Fibroblast of lung (primary cell): ENCODE results near the gene MAP1LC3B2. TPM values are rescaled to one million over a fixed set of nuclear protein-coding genes. Genes with fewer than 3 reads are reported as not detected.

Experiments used
- DNase-seq, 2 donors: peaks; one replicate each; pipeline versions ENCODE4 v3.0.0 to v3.0.0-alpha.2; 2010; ENCODE audit warnings: low read depth in 2 of 2
- H2AFZ ChIP-seq: 2 replicates; pipeline ENCODE4 v1.5.1; 2012; ENCODE audit warnings: low read length, control low read depth, inconsistent platforms
- H3K27ac ChIP-seq: 2 replicates; pipeline ENCODE4 v1.5.1; 2011; ENCODE audit warnings: low read length, control low read depth; ENCODE audit not compliant: insufficient read depth
- H3K27me3 ChIP-seq: 2 replicates; pipeline ENCODE4 v1.5.1; 2011; ENCODE audit warnings: mild to moderate bottlenecking, low read length; ENCODE audit not compliant: control insufficient read depth, insufficient read depth
- H3K36me3 ChIP-seq: 2 replicates; pipeline ENCODE4 v1.5.1; 2011; ENCODE audit warnings: low read length; ENCODE audit not compliant: control insufficient read depth, insufficient read depth
- H3K4me1 ChIP-seq: 2 replicates; pipeline ENCODE4 v1.5.1; 2011; ENCODE audit warnings: low read length; ENCODE audit not compliant: control insufficient read depth, insufficient read depth; ENCODE audit errors: extremely low read depth
- H3K4me2 ChIP-seq: 2 replicates; pipeline ENCODE4 v1.5.1; 2011; ENCODE audit warnings: low read length, control low read depth; ENCODE audit not compliant: insufficient read depth; ENCODE audit errors: extremely low read depth
- H3K4me3 ChIP-seq, 4 experiments: fragments of 200-600 bp in 1 of 4; sonication (generic) in 1 of 4; replicated peaks in 1 of 4; 2 replicates each; pipeline ENCODE4 v1.5.1; 2011 to 2016; ENCODE audit warnings: low read length in 4 of 4, low read depth in 3 of 4, mild to moderate bottlenecking in 3 of 4, control low read depth in 2 of 4, inconsistent platforms in 1 of 4, mixed read lengths in 1 of 4; ENCODE audit not compliant: insufficient read depth in 1 of 4; ENCODE audit errors: control extremely low read depth in 1 of 4
- H3K79me2 ChIP-seq: 2 replicates; pipeline ENCODE4 v1.5.1; 2012; ENCODE audit warnings: mild to moderate bottlenecking, low read length, inconsistent platforms; ENCODE audit not compliant: control insufficient read depth, insufficient read depth
- H3K9ac ChIP-seq: 2 replicates; pipeline ENCODE4 v1.5.1; 2011; ENCODE audit warnings: mild to moderate bottlenecking, low read length, control low read depth; ENCODE audit not compliant: insufficient read depth
- H3K9me3 ChIP-seq: 2 replicates; pipeline ENCODE4 v1.5.1; 2012; ENCODE audit warnings: low read depth, low read length; ENCODE audit not compliant: control insufficient read depth, insufficient read depth
- H4K20me1 ChIP-seq: 2 replicates; pipeline ENCODE4 v1.5.1; 2011; ENCODE audit warnings: low read length; ENCODE audit not compliant: control insufficient read depth, insufficient read depth; ENCODE audit errors: extremely low read depth
- EZH2 ChIP-seq: IDR thresholded peaks from 2 replicates; pipeline ENCODE4 v1.5.1; 2012; ENCODE audit warnings: low read length, control low read depth, mild to moderate bottlenecking; ENCODE audit errors: missing control alignments
- polyA plus RNA-seq, 2 donors: library from polyadenylated mRNA; depleted of rRNA in 1 of 2; stranded (reverse) in 1 of 2; unstranded in 1 of 2; fragments of >200 nt; gene quantifications; 2 replicates each; pipeline ENCODE4 v1.2.1, GENCODE V29; 2011 to 2012; ENCODE audit warnings: missing spikeins in 1 of 2
- total RNA-seq: library from RNA; depleted of rRNA; stranded (reverse); fragments of >200 nt; gene quantifications from 2 replicates; pipeline ENCODE4 v1.2.1, GENCODE V29; 2014
- TF ChIP-seq, protein P1 (sequence below), 2 donors: IDR thresholded peaks in 1 of 2; conservative IDR thresholded peaks in 1 of 2; 1 replicate in 1 of 2; 2 replicates in 1 of 2; pipeline ENCODE4 v1.5.1; 2011 to 2012; ENCODE audit warnings: low read length in 2 of 2, control low read depth in 1 of 2, inconsistent platforms in 1 of 2, low read depth in 1 of 2, mild to moderate bottlenecking in 1 of 2

Gene MAP1LC3B2
- total and polyA plus RNA-seq, 2 donors (not counting 1 experiment from before 2014, with no cell fraction given) = 1.2 TPM

DNA sequence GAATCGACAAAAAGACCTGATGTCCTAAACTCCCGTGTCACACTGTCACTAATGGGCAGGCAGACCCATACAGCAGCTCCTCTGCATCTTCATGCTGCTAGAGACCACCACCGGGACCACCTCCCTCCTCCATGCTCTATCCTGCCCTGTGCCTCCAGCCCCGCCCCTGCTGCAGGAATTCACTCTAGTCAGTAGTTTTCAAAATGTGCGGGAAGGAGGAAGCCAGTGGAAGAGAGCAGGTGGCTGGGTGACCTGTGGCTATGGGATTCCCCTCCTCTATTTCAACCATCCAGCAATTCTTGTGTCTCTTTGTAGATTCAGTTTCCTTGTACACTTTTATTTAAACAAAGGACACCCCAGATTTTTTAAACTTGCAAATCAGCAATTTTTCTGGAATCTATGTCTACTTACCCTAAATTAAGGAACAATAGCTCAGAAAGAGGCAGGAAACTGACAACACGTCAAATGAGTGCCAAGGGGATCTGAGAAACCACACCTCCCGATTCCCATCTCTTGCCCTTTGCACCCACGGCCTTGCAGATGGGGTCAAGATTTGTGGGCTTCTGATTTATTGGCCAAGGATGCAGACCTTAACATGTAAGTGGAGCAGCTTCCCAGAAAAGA lies 20.4 kb upstream of the MAP1LC3B2 start:
- H2AFZ ChIP-seq = no peak overlapping the region
- H3K79me2 ChIP-seq = no peaks in the 10 kb centered on the region
- DNase-seq = no peak
- TF ChIP-seq, protein P1, sequence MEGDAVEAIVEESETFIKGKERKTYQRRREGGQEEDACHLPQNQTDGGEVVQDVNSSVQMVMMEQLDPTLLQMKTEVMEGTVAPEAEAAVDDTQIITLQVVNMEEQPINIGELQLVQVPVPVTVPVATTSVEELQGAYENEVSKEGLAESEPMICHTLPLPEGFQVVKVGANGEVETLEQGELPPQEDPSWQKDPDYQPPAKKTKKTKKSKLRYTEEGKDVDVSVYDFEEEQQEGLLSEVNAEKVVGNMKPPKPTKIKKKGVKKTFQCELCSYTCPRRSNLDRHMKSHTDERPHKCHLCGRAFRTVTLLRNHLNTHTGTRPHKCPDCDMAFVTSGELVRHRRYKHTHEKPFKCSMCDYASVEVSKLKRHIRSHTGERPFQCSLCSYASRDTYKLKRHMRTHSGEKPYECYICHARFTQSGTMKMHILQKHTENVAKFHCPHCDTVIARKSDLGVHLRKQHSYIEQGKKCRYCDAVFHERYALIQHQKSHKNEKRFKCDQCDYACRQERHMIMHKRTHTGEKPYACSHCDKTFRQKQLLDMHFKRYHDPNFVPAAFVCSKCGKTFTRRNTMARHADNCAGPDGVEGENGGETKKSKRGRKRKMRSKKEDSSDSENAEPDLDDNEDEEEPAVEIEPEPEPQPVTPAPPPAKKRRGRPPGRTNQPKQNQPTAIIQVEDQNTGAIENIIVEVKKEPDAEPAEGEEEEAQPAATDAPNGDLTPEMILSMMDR (conservative IDR thresholded peaks at IDR 0.05 in 1 of 2, IDR thresholded peaks at IDR 0.05 in 1 of 2; ENCODE audit: low read depth in 1 of 2, low read length in 2 of 2) = no peak
- no peak for TF ChIP-seq EZH2
- no peaks in the 10 kb centered on the region for H3K9me3 ChIP-seq
- no peak overlapping the region for H3K27ac ChIP-seq
- no peak overlapping the region for H3K4me3 ChIP-seq
- no peaks in the 10 kb centered on the region for H3K27me3 ChIP-seq
- H4K20me1 ChIP-seq = no peaks in the 10 kb centered on the region
- H3K4me2 ChIP-seq = no peak overlapping the region
- peaks cover 2% of the 10 kb centered on the region for H3K4me1 ChIP-seq
- no peak overlapping the region for H3K9ac ChIP-seq
- H3K36me3 ChIP-seq = no peaks in the 10 kb centered on the region

DNA sequence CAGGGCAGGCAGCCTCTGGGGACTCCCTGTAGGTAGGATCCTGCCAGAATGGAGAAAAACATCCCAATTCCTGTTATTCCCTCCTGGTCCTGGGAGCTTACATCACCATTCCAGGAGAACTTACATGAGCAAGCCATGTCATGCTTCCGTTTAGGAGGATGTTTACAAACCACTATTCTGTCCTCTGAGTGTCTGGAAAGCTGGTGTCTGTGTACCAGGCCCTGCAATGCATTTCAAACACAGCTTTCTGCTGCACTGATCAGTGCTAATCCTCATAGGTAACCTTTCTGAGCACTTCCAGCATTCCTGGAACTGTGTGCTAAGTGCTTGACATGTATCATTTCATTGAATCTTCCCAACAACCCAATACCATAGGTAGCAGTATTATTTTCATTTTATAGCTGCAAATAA lies 19.8 kb upstream of the MAP1LC3B2 start:
- H3K4me3 ChIP-seq = no peak overlapping the region
- H3K9me3 ChIP-seq = no peaks in the 10 kb centered on the region
- H2AFZ ChIP-seq = no peak overlapping the region
- H4K20me1 ChIP-seq = no peaks in the 10 kb centered on the region
- H3K79me2 ChIP-seq = no peaks in the 10 kb centered on the region
- H3K4me2 ChIP-seq = no peak overlapping the region
- no peak for TF ChIP-seq EZH2
- TF ChIP-seq, protein P1 (conservative IDR thresholded peaks at IDR 0.05 in 1 of 2, IDR thresholded peaks at IDR 0.05 in 1 of 2; ENCODE audit: low read depth in 1 of 2, low read length in 2 of 2) = no peak
- peak; percentile 24 to 36 for DNase-seq
- no peaks in the 10 kb centered on the region for H3K36me3 ChIP-seq
- H3K9ac ChIP-seq = no peak overlapping the region
- H3K27me3 ChIP-seq = no peaks in the 10 kb centered on the region
- H3K4me1 ChIP-seq = peaks cover 2% of the 10 kb centered on the region
- H3K27ac ChIP-seq = no peak overlapping the region

DNA sequence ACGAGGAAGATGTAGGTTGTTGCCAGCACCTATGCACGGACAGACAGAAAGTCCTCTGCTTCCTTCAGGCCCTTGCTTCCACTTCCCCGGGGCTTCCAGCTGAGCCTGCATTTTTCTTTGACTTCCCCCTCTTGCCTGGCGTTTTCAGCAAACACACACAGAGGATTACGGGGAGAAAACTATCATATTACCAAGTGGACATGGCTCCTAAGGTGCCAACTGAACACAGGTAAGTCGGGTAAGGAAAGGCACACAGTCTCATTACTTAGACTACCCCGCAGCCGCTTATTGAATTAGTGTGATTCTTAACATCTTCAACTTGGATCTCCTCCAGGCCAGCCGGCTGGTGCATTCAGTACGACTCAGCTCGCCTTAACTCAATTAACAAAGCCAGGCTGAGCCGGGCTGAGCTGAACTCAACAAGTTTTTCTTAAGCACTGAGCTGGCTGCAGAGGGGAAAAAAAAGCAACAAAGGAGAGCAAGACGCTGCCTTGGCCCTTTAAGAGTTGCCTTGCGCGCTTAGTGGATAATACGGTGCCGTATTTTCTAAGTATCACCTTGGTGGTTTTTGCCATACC lies 19.2 kb upstream of the MAP1LC3B2 start:
- Histone ChIP-seq H4K20me1 (no peaks in the 10 kb centered on the region), H3K27ac (no peak overlapping the region), H3K4me3 (no peak overlapping the region), H3K4me1 (peaks cover 2% of the 10 kb centered on the region), H3K79me2 (no peaks in the 10 kb centered on the region), H3K9me3 (no peaks in the 10 kb centered on the region), H3K4me2 (no peak overlapping the region), H3K27me3 (no peaks in the 10 kb centered on the region), H3K9ac (no peak overlapping the region), H3K36me3 (no peaks in the 10 kb centered on the region), H2AFZ (no peak overlapping the region)
- peak; percentile 65 to 74 for DNase-seq
- TF ChIP-seq, protein P1 (conservative IDR thresholded peaks at IDR 0.05 in 1 of 2, IDR thresholded peaks at IDR 0.05 in 1 of 2; ENCODE audit: low read depth in 1 of 2, low read length in 2 of 2) = no peak
- no peak for TF ChIP-seq EZH2
